AML-193 (cell line): ENCODE measurements around the gene TACSTD2.
"Not testable (repeated sequence)": the region's sequence is repeated elsewhere in the genome, so short reads cannot be mapped to it uniquely, and the experiment has no call there.

Experiments
- DNase-seq, 2 experiments: peaks; one replicate each; lab custom pipeline; 2025; lab: John Stamatoyannopoulos, UW

The TACSTD2 gene

GRCh38 chr1:58576727-58577653, at the start of gene TACSTD2:
Gene TACSTD2, minus strand, starts transcription at chr1:58577252. Its CDS starts 96 bp downstream, at chr1:58577156.
- no peak for DNase-seq

GRCh38 chr1:58626293-58626692, 49.2 kb upstream of the TACSTD2 start:
- no peak for DNase-seq

GRCh38 chr1:58623259-58623658, 46.2 kb upstream of the TACSTD2 start:
- not testable (repeated sequence) for DNase-seq

- no peak for DNase-seq
Measured at GRCh38 chr1:58622571-58622970, 45.5 kb upstream of the TACSTD2 start.

GRCh38 chr1:58621391-58621790, 44.3 kb upstream of the TACSTD2 start:
- peak; percentile 68 to 72 for DNase-seq

- no peak for DNase-seq
Measured at GRCh38 chr1:58620926-58621325, 43.9 kb upstream of the TACSTD2 start.

GRCh38 chr1:58620259-58620658, 43.2 kb upstream of the TACSTD2 start:
- DNase-seq: no peak

- no peak for DNase-seq
Measured at GRCh38 chr1:58619286-58620054, 42.4 kb upstream of the TACSTD2 start.

GRCh38 chr1:58618303-58618702, 41.3 kb upstream of the TACSTD2 start:
- peak; percentile 53 to 63 for DNase-seq

- DNase-seq: no peak
Measured at GRCh38 chr1:58611861-58612385, 34.9 kb upstream of the TACSTD2 start.

GRCh38 chr1:58608945-58609344, 31.9 kb upstream of the TACSTD2 start:
- no peak for DNase-seq

- no peak for DNase-seq
Measured at GRCh38 chr1:58608297-58608696, 31.2 kb upstream of the TACSTD2 start.

- no peak for DNase-seq
Measured at GRCh38 chr1:58607391-58607790, 30.3 kb upstream of the TACSTD2 start.

- not testable (repeated sequence) for DNase-seq
Measured at GRCh38 chr1:58601921-58602320, 24.9 kb upstream of the TACSTD2 start.

GRCh38 chr1:58597996-58598395, 20.9 kb upstream of the TACSTD2 start:
- DNase-seq: peak; percentile 53 to 59

- no peak for DNase-seq
Measured at GRCh38 chr1:58597076-58597475, 20.0 kb upstream of the TACSTD2 start.

- no peak for DNase-seq
Measured at GRCh38 chr1:58596631-58597052, 19.6 kb upstream of the TACSTD2 start.

- DNase-seq: no peak
Measured at GRCh38 chr1:58594546-58594945, 17.5 kb upstream of the TACSTD2 start.

GRCh38 chr1:58592522-58593134, 15.6 kb upstream of the TACSTD2 start:
- DNase-seq: no peak

- DNase-seq: no peak
Measured at GRCh38 chr1:58591806-58592205, 14.8 kb upstream of the TACSTD2 start.

- DNase-seq: no peak
Measured at GRCh38 chr1:58590019-58590418, 13.0 kb upstream of the TACSTD2 start.

- DNase-seq: no peak
Measured at GRCh38 chr1:58588396-58588795, 11.3 kb upstream of the TACSTD2 start.
